WTC11 (cell line): Measurements from ENCODE around the gene ABAT. TPM values are rescaled to one million over a fixed set of nuclear protein-coding genes. Genes with fewer than 3 reads are reported as not detected.

ENCODE experiments used
- ATAC-seq: fragments of 200-7000 bp; cut with Tn5 transposase; 2 replicates; pipeline ENCODE4 v1.10.0; 2021; ENCODE audit warnings: mild to moderate bottlenecking, moderate library complexity
- CTCF ChIA-PET: fragments of 300-600 bp; sonication (Branson Sonifier 250); formaldehyde crosslinking; loops from one replicate; lab custom pipeline; 2021; ENCODE audit warnings: antibody characterized with exemption; lab: Charles Lee
- POLR2A ChIA-PET: fragments of 350-600 bp; sonication (Branson Sonifier 250); formaldehyde crosslinking; loops from one replicate; lab custom pipeline; 2021; ENCODE audit warnings: antibody characterized with exemption; lab: Charles Lee
- DNase-seq: peaks from one replicate; pipeline ENCODE4 v3.0.0; 2021; ENCODE audit warnings: low spot score
- H3K27ac Mint-ChIP-seq: 2 replicates; pipeline ENCODE4 v1.8.0; 2021; ENCODE audit warnings: mixed read lengths
- H3K27me3 Mint-ChIP-seq: 2 replicates; pipeline ENCODE4 v1.8.0; 2021; ENCODE audit warnings: low read depth, mild to moderate bottlenecking, moderate library complexity, mixed read lengths
- H3K36me3 Mint-ChIP-seq: 2 replicates; pipeline ENCODE4 v1.8.0; 2021; ENCODE audit warnings: mixed read lengths
- H3K4me1 Mint-ChIP-seq: 2 replicates; pipeline ENCODE4 v1.8.0; 2022; ENCODE audit warnings: mixed read lengths
- H3K4me3 Mint-ChIP-seq: 2 replicates; pipeline ENCODE4 v1.8.0; 2021; ENCODE audit warnings: mild to moderate bottlenecking, moderate library complexity, mixed read lengths
- H3K9me3 Mint-ChIP-seq: 2 replicates; pipeline ENCODE4 v1.8.0; 2021; ENCODE audit warnings: mixed read lengths
- AR ChIP-seq: fragments of 250-450 bp; sonication (Bioruptor Pico); IDR thresholded peaks from 2 replicates; pipeline ENCODE4 v1.9.0; 2021; ENCODE audit warnings: mild to moderate bottlenecking
- ATF2 ChIP-seq: sonication (generic); formaldehyde crosslinking; IDR thresholded peaks from 2 replicates; pipeline ENCODE4 v1.8.1; 2022; ENCODE audit warnings: low read depth, missing genetic modification reagents, borderline replicate concordance
- ATF3 ChIP-seq: sonication (generic); formaldehyde crosslinking; conservative IDR thresholded peaks from 2 replicates; pipeline ENCODE4 v1.8.1; 2022; ENCODE audit warnings: mild to moderate bottlenecking, missing genetic modification reagents
- CTCF ChIP-seq: fragments of 200-600 bp; IDR thresholded peaks from 2 replicates; pipeline ENCODE4 v1.8.0; 2022; ENCODE audit warnings: antibody characterized with exemption
- GABPB1 ChIP-seq: sonication (generic); formaldehyde crosslinking; IDR thresholded peaks from 2 replicates; pipeline ENCODE4 v1.8.1; 2023; ENCODE audit warnings: mild to moderate bottlenecking, missing genetic modification reagents
- GTF2I ChIP-seq: fragments of 250-450 bp; sonication (Bioruptor Pico); conservative IDR thresholded peaks from 2 replicates; pipeline ENCODE4 v1.4.0; 2021; ENCODE audit warnings: mild to moderate bottlenecking
- NFE2L1 ChIP-seq: sonication (generic); formaldehyde crosslinking; IDR thresholded peaks from 2 replicates; pipeline ENCODE4 v1.8.1; 2023; ENCODE audit warnings: missing genetic modification reagents
- PRDM15 ChIP-seq: sonication (generic); formaldehyde crosslinking; IDR thresholded peaks from 2 replicates; pipeline ENCODE4 v1.8.0; 2022; ENCODE audit warnings: missing genetic modification reagents
- SMAD3 ChIP-seq: sonication (generic); formaldehyde crosslinking; IDR thresholded peaks from 2 replicates; pipeline ENCODE4 v1.8.0; 2022; ENCODE audit warnings: missing genetic modification reagents, mild to moderate bottlenecking, borderline replicate concordance
- SOX15 ChIP-seq: fragments of 250-450 bp; sonication (Bioruptor Pico); IDR thresholded peaks from 2 replicates; pipeline ENCODE4 v1.9.0; 2021; ENCODE audit warnings: mild to moderate bottlenecking
- TEAD1 ChIP-seq: sonication (generic); formaldehyde crosslinking; IDR thresholded peaks from 2 replicates; pipeline ENCODE4 v1.8.0; 2022; ENCODE audit warnings: mild to moderate bottlenecking, missing genetic modification reagents
- ZNF263 ChIP-seq: sonication (generic); formaldehyde crosslinking; IDR thresholded peaks from 2 replicates; pipeline ENCODE4 v1.8.1; 2022; ENCODE audit warnings: low read depth, mild to moderate bottlenecking, moderate library complexity, missing genetic modification reagents
- ZNF317 ChIP-seq: sonication (generic); formaldehyde crosslinking; IDR thresholded peaks from 2 replicates; pipeline ENCODE4 v1.8.1; 2023; ENCODE audit warnings: low read depth, mild to moderate bottlenecking, moderate library complexity, missing genetic modification reagents, borderline replicate concordance
- total RNA-seq: library from RNA; stranded (reverse); gene quantifications from 3 replicates; pipeline ENCODE4 v1.2.3, GENCODE V29; 2021
- TF ChIP-seq, protein P1 (sequence below): sonication (generic); formaldehyde crosslinking; IDR thresholded peaks from 2 replicates; pipeline ENCODE4 v1.8.1; 2022; ENCODE audit warnings: mild to moderate bottlenecking, missing genetic modification reagents, moderate library complexity, borderline replicate concordance
- TF ChIP-seq, protein P2 (sequence below): fragments of 250-450 bp; sonication (Bioruptor Pico); IDR thresholded peaks from 2 replicates; pipeline ENCODE4 v1.9.0; 2021; ENCODE audit warnings: mild to moderate bottlenecking, borderline replicate concordance
- TF ChIP-seq, protein P3 (sequence below): sonication (generic); formaldehyde crosslinking; IDR thresholded peaks from 2 replicates; pipeline ENCODE4 v1.8.1; 2022; ENCODE audit warnings: missing genetic modification reagents, borderline replicate concordance
- TF ChIP-seq, protein P4 (sequence below): sonication (generic); formaldehyde crosslinking; IDR thresholded peaks from 2 replicates; pipeline ENCODE4 v1.8.0; 2022; ENCODE audit warnings: mild to moderate bottlenecking, missing genetic modification reagents

The ABAT gene
- total RNA-seq, 1 experiment from 2014 or later: 6.6 TPM

DNA sequence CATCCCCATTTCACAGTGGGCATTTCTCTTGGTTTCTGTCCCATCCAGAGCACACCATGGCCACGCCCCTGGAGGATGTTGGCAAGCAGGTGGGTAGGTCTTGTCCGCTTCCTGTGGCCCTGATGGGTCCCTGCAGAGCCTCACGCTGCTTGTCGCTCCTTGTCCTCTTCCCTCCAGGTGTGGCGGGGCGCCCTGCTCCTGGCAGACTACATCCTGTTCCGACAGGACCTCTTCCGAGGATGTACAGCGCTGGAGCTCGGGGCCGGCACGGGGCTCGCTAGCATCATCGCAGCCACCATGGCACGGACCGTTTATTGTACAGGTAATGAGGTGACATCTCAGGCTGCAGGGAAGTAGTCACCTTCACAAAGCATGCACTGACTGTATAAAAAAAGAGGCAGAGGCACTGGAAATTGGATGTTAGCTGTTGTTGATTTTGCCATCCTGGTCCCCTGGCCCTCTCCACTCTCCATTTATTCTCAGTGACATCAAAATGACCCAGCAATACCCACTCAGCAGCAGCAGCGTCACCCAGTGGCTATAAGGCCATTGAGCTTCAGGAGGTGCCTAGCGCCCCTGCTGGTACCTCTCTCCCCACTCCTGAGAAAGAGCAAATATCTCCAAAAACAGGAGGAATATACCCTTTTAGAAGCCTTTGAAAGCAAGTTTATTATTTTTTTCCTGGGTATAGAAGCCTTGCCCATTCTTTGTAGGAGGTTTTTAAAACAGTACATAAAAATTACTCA is 39.3 kb upstream of the ABAT start:
- H3K27ac Mint-ChIP-seq: 0 out of 2 replicates have a peak overlapping the region, but pooled peaks have one; percentile 35
- ChIA-PET POLR2A (interaction anchor here (0.6 to 2.7 kb wide), 3 partner anchors 8 to 63 kb away, joined by 3 to 6 read pairs (median 5); no protein-coding TSS in a partner anchor), CTCF (interaction anchor here (0.6 to 4.3 kb wide), 40 partner anchors 9 to 1951 kb away, joined by 3 to 132 read pairs (median 4); partner anchors contain the start of genes ABAT, METTL22 and TMEM114)
- no peaks in the 10 kb centered on the region for H3K27me3 Mint-ChIP-seq
- no peaks in the 10 kb centered on the region for H3K9me3 Mint-ChIP-seq
- ATAC-seq: peak; percentile 91
- peak; percentile 74 for DNase-seq
- no peaks in the 10 kb centered on the region for H3K4me1 Mint-ChIP-seq
- peaks cover 69% of the 10 kb centered on the region for H3K36me3 Mint-ChIP-seq
- no peak overlapping the region for H3K4me3 Mint-ChIP-seq
- TF ChIP-seq, protein P1, sequence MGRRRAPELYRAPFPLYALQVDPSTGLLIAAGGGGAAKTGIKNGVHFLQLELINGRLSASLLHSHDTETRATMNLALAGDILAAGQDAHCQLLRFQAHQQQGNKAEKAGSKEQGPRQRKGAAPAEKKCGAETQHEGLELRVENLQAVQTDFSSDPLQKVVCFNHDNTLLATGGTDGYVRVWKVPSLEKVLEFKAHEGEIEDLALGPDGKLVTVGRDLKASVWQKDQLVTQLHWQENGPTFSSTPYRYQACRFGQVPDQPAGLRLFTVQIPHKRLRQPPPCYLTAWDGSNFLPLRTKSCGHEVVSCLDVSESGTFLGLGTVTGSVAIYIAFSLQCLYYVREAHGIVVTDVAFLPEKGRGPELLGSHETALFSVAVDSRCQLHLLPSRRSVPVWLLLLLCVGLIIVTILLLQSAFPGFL (CRISPR knock-in tag): no peak
- TF ChIP-seq, protein P2, sequence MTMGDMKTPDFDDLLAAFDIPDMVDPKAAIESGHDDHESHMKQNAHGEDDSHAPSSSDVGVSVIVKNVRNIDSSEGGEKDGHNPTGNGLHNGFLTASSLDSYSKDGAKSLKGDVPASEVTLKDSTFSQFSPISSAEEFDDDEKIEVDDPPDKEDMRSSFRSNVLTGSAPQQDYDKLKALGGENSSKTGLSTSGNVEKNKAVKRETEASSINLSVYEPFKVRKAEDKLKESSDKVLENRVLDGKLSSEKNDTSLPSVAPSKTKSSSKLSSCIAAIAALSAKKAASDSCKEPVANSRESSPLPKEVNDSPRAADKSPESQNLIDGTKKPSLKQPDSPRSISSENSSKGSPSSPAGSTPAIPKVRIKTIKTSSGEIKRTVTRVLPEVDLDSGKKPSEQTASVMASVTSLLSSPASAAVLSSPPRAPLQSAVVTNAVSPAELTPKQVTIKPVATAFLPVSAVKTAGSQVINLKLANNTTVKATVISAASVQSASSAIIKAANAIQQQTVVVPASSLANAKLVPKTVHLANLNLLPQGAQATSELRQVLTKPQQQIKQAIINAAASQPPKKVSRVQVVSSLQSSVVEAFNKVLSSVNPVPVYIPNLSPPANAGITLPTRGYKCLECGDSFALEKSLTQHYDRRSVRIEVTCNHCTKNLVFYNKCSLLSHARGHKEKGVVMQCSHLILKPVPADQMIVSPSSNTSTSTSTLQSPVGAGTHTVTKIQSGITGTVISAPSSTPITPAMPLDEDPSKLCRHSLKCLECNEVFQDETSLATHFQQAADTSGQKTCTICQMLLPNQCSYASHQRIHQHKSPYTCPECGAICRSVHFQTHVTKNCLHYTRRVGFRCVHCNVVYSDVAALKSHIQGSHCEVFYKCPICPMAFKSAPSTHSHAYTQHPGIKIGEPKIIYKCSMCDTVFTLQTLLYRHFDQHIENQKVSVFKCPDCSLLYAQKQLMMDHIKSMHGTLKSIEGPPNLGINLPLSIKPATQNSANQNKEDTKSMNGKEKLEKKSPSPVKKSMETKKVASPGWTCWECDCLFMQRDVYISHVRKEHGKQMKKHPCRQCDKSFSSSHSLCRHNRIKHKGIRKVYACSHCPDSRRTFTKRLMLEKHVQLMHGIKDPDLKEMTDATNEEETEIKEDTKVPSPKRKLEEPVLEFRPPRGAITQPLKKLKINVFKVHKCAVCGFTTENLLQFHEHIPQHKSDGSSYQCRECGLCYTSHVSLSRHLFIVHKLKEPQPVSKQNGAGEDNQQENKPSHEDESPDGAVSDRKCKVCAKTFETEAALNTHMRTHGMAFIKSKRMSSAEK (CRISPR knock-in tag): no peak
- TF ChIP-seq ATF3 (no peak), GTF2I (CRISPR knock-in tag) (no peak), PRDM15 (CRISPR knock-in tag) (peak; percentile 86), AR (CRISPR knock-in tag) (no peak), NFE2L1 (CRISPR knock-in tag) (no peak), SOX15 (CRISPR knock-in tag) (no peak), ATF2 (CRISPR knock-in tag) (no peak), GABPB1 (peak; percentile 54; the same call in 1 of the 2 replicates), TEAD1 (CRISPR knock-in tag) (no peak), ZNF317 (CRISPR knock-in tag) (no peak), SMAD3 (CRISPR knock-in tag) (no peak), ZNF263 (CRISPR knock-in tag) (no peak), CTCF (peak; percentile 59)
- TF ChIP-seq, protein P3, sequence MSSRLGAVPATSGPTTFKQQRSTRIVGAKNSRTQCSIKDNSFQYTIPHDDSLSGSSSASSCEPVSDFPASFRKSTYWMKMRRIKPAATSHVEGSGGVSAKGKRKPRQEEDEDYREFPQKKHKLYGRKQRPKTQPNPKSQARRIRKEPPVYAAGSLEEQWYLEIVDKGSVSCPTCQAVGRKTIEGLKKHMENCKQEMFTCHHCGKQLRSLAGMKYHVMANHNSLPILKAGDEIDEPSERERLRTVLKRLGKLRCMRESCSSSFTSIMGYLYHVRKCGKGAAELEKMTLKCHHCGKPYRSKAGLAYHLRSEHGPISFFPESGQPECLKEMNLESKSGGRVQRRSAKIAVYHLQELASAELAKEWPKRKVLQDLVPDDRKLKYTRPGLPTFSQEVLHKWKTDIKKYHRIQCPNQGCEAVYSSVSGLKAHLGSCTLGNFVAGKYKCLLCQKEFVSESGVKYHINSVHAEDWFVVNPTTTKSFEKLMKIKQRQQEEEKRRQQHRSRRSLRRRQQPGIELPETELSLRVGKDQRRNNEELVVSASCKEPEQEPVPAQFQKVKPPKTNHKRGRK (CRISPR knock-in tag): no peak
- TF ChIP-seq, protein P4, sequence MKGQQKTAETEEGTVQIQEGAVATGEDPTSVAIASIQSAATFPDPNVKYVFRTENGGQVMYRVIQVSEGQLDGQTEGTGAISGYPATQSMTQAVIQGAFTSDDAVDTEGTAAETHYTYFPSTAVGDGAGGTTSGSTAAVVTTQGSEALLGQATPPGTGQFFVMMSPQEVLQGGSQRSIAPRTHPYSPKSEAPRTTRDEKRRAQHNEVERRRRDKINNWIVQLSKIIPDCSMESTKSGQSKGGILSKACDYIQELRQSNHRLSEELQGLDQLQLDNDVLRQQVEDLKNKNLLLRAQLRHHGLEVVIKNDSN: no peak
